SK-N-SH treated with all-trans-retinoic acid at 6 μM for 48 hours (cell line): Measurements from ENCODE around the gene KIF11.

ENCODE experiments used
- ATAC-seq: fragments of 200-7000 bp; cut with Tn5 transposase; 3 replicates; pipeline ENCODE4 v1.9.1; 2020; ENCODE audit warnings: mild to moderate bottlenecking, moderate library complexity
- GLIS3 ChIP-seq: fragments of 250-450 bp; sonication (Bioruptor Pico); IDR thresholded peaks from 2 replicates; pipeline ENCODE4 v1.5.0; 2020; ENCODE audit warnings: mild to moderate bottlenecking, moderate library complexity
- TOX ChIP-seq: fragments of 250-450 bp; sonication (Bioruptor Pico); IDR thresholded peaks from 2 replicates; pipeline ENCODE4 v1.8.0; 2021; ENCODE audit warnings: mild to moderate bottlenecking, moderate library complexity, borderline replicate concordance
- ZNF8 ChIP-seq: fragments of 450-650 bp; formaldehyde crosslinking; IDR thresholded peaks from 2 replicates; pipeline ENCODE4 v1.5.0; 2020; ENCODE audit warnings: mild to moderate bottlenecking, moderate library complexity
- TF ChIP-seq, protein P1 (sequence below): fragments of 250-450 bp; sonication (Bioruptor Pico); IDR thresholded peaks from 2 replicates; pipeline ENCODE4 v1.5.1; 2020; ENCODE audit warnings: low read depth, mild to moderate bottlenecking, moderate library complexity

KIF11 gene

GRCh38 chr10:92699518-92700381 is 106.8 kb downstream of the KIF11 start:
- no peak for TF ChIP-seq GLIS3 (CRISPR knock-in tag)

GRCh38 chr10:92702301-92702916 is 109.5 kb downstream of the KIF11 start:
- no peak for ATAC-seq
- TF ChIP-seq TOX (no peak), ZNF8 (CRISPR knock-in tag) (no peak)
- TF ChIP-seq, protein P1, sequence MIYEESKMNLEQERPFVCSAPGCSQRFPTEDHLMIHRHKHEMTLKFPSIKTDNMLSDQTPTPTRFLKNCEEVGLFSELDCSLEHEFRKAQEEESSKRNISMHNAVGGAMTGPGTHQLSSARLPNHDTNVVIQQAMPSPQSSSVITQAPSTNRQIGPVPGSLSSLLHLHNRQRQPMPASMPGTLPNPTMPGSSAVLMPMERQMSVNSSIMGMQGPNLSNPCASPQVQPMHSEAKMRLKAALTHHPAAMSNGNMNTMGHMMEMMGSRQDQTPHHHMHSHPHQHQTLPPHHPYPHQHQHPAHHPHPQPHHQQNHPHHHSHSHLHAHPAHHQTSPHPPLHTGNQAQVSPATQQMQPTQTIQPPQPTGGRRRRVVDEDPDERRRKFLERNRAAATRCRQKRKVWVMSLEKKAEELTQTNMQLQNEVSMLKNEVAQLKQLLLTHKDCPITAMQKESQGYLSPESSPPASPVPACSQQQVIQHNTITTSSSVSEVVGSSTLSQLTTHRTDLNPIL (CRISPR knock-in tag): no peak

More at GRCh38 chr10:92699518-92700381, 106.8 kb downstream of the KIF11 start:
- ATAC-seq: peak; percentile 75
